ENCODE measurements around the gene CYP2A7.
A peak's percentile ranks its signal among the peaks of the same experiment; 100 is the strongest.

CYP2A7 gene

GRCh38 chr19:40864739-40865496, 17.1 kb downstream of the CYP2A7 start (continued):
- TF ChIP-seq PRDM10 (tag by site-specific recombination; IDR thresholded peaks at IDR 0.05) (peak; percentile 69), OVOL3 (tag by site-specific recombination; IDR thresholded peaks at IDR 0.05) (0 out of 2 replicates have a peak, but pooled peaks have one; percentile 61), ZNF843 (tag by site-specific recombination; IDR thresholded peaks at IDR 0.05) (peak; percentile 74), ZBTB21 (tag by site-specific recombination; IDR thresholded peaks at IDR 0.05) (peak; percentile 90), ZNF610 (tag by site-specific recombination; IDR thresholded peaks at IDR 0.05; ENCODE audit: borderline replicate concordance) (peak; percentile 64; the same call in 1 of the 2 replicates), REST (tag by site-specific recombination; IDR thresholded peaks at IDR 0.05) (0 out of 2 replicates have a peak, but pooled peaks have one; percentile 16), ZNF518A (tag by site-specific recombination; conservative IDR thresholded peaks at IDR 0.05; ENCODE audit: low read depth) (peak; percentile 45; the same call in 1 of the 2 replicates), ZBTB48 (tag by site-specific recombination; IDR thresholded peaks at IDR 0.05) (peak; percentile 54; the same call in 1 of the 2 replicates), BCL11B (tag by site-specific recombination; IDR thresholded peaks at IDR 0.05; ENCODE audit: low read depth) (peak; percentile 50; the same call in 1 of the 2 replicates), ZNF366 (tag by site-specific recombination; conservative IDR thresholded peaks at IDR 0.05) (peak; percentile 87), ZNF362 (tag by site-specific recombination; IDR thresholded peaks at IDR 0.05) (peak; percentile 81), ZNF449 (tag by site-specific recombination; IDR thresholded peaks at IDR 0.05) (peak; percentile 24; the same call in 1 of the 2 replicates), ZNF561 (tag by site-specific recombination; IDR thresholded peaks at IDR 0.05; ENCODE audit: borderline replicate concordance) (peak; percentile 66; the same call in 1 of the 2 replicates), ZBTB11 (tag by site-specific recombination; conservative IDR thresholded peaks at IDR 0.05; ENCODE audit: low read depth) (peak; percentile 43; the same call in 1 of the 2 replicates), SP7 (tag by site-specific recombination; IDR thresholded peaks at IDR 0.05) (peak; percentile 46; the same call in 1 of the 2 replicates), ZBTB17 (tag by site-specific recombination; IDR thresholded peaks at IDR 0.05) (peak; percentile 60; the same call in 1 of the 2 replicates), MZF1 (tag by site-specific recombination; IDR thresholded peaks at IDR 0.05; ENCODE audit: borderline replicate concordance) (peak; percentile 83), ZNF394 (tag by site-specific recombination; IDR thresholded peaks at IDR 0.05; ENCODE audit: borderline replicate concordance) (0 out of 2 replicates have a peak, but pooled peaks have one; percentile 4)
